GM12878 (cell line): Measurements from ENCODE around the gene ACAD11. TPM values are rescaled to one million over a fixed set of nuclear protein-coding genes. Genes with fewer than 3 reads are reported as not detected.

Source experiments
- ATAC-seq: fragments of 200-7000 bp; cut with Tn5 transposase; 3 replicates; pipeline ENCODE4 v1.9.1; 2020; ENCODE audit warnings: mild to moderate bottlenecking, moderate library complexity
- BruUV-seq: library from RNA; stranded (reverse); fragments of 400-500 nt; replicated peaks from 2 replicates; lab custom pipeline; 2021; lab: Mats Ljungman, UMichigan
- CTCF ChIA-PET: fragments of 300-600 bp; sonication (Branson Sonifier 250); formaldehyde crosslinking; extraction: SDS; loops from one replicate; lab custom pipeline; 2021; ENCODE audit warnings: inconsistent platforms; lab: Yijun Ruan, JAX
- POLR2A ChIA-PET: fragments of 350-600 bp; formaldehyde crosslinking; extraction: SDS; loops from one replicate; lab custom pipeline; 2021; ENCODE audit warnings: inconsistent platforms; lab: Charles Lee
- RAD21 ChIA-PET: fragments of 300-600 bp; sonication (Branson Sonifier 250); formaldehyde crosslinking; loops from one replicate; lab custom pipeline; 2023; ENCODE audit warnings: antibody characterized with exemption; ENCODE audit not compliant: unreplicated experiment; lab: Charles Lee
- SMC1A ChIA-PET: fragments of 300-600 bp; sonication (Branson Sonifier 250); formaldehyde crosslinking; loops from one replicate; lab custom pipeline; 2023; ENCODE audit not compliant: unreplicated experiment, uncharacterized antibody; lab: Charles Lee
- DNase-seq: peaks from one replicate; pipeline ENCODE4 v3.0.0-alpha.2; 2011; ENCODE audit warnings: low read depth, low spot score
- FAIRE-seq: peaks from 3 replicates; lab custom pipeline; 2011; peaks lifted over from hg19 to GRCh38; lab: Jason Lieb, UNC
- H2AFZ ChIP-seq: 2 replicates; pipeline ENCODE4 v1.6.0; 2011; ENCODE audit warnings: low read depth, low read length, control low read depth; ENCODE audit not compliant: control insufficient read depth
- H3K27ac ChIP-seq: 2 replicates; pipeline ENCODE4 v1.5.1; 2011; ENCODE audit warnings: control low read depth; ENCODE audit not compliant: control insufficient read depth, insufficient read depth
- H3K27me3 ChIP-seq, 2 experiments: replicated peaks in 1 of 2; 2 replicates each; pipeline versions ENCODE4 v1.6.0 to v1.6.1; 2011; ENCODE audit warnings: low read length in 1 of 2; ENCODE audit not compliant: control insufficient read depth in 2 of 2, insufficient read depth in 2 of 2
- H3K36me3 ChIP-seq, 2 experiments: 2 replicates each; pipeline ENCODE4 v1.5.1; 2011; ENCODE audit warnings: low read length in 1 of 2; ENCODE audit not compliant: control insufficient read depth in 2 of 2, insufficient read depth in 2 of 2
- H3K4me1 ChIP-seq: 2 replicates; pipeline ENCODE4 v1.6.1; 2011; ENCODE audit warnings: mild to moderate bottlenecking, low read length, moderate library complexity, mixed read lengths; ENCODE audit not compliant: control insufficient read depth, insufficient read depth
- H3K4me2 ChIP-seq: 2 replicates; pipeline ENCODE4 v1.6.0; 2011; ENCODE audit warnings: control low read depth; ENCODE audit not compliant: control insufficient read depth, insufficient read depth
- H3K4me3 ChIP-seq: fragments of 200-600 bp; sonication (generic); 2 replicates; pipeline ENCODE4 v1.5.1; 2016
- H3K79me2 ChIP-seq: 2 replicates; pipeline ENCODE4 v1.6.0; 2011; ENCODE audit warnings: low read length; ENCODE audit not compliant: control insufficient read depth, insufficient read depth
- H3K9ac ChIP-seq: 2 replicates; pipeline ENCODE4 v1.8.0; 2011; ENCODE audit warnings: low read length, control low read depth, mixed read lengths; ENCODE audit not compliant: control insufficient read depth, insufficient read depth
- H3K9me3 ChIP-seq: replicated peaks from 3 replicates; pipeline ENCODE4 v1.5.1; 2011; ENCODE audit warnings: mild to moderate bottlenecking, low read length; ENCODE audit not compliant: control insufficient read depth, insufficient read depth
- H4K20me1 ChIP-seq: 2 replicates; pipeline ENCODE4 v1.6.0; 2011; ENCODE audit not compliant: control insufficient read depth, insufficient read depth
- IKZF1 ChIP-seq: fragments of 450-650 bp; conservative IDR thresholded peaks from 2 replicates; pipeline ENCODE4 v1.6.1; 2017; ENCODE audit warnings: antibody characterized with exemption, mild to moderate bottlenecking
- JUND ChIP-seq: IDR thresholded peaks from 2 replicates; pipeline ENCODE4 v1.6.1; 2012; ENCODE audit warnings: low read depth, mild to moderate bottlenecking, low read length, improper control_type of control experiment, moderate library complexity
- MTA3 ChIP-seq: IDR thresholded peaks from 2 replicates; pipeline ENCODE4 v1.6.1; 2012; ENCODE audit warnings: low read length, inconsistent platforms, borderline replicate concordance
- PAX8 ChIP-seq: fragments of 450-650 bp; IDR thresholded peaks from 2 replicates; pipeline ENCODE4 v1.6.1; 2017; ENCODE audit warnings: mild to moderate bottlenecking, moderate library complexity
- POLR2A ChIP-seq: IDR thresholded peaks from 2 replicates; pipeline ENCODE4 v1.6.1; 2011; ENCODE audit warnings: low read depth, mild to moderate bottlenecking, low read length
- RB1 ChIP-seq: fragments of 450-650 bp; formaldehyde crosslinking; IDR thresholded peaks from 2 replicates; pipeline ENCODE4 v1.6.1; 2017; ENCODE audit warnings: mild to moderate bottlenecking, borderline replicate concordance
- RBBP5 ChIP-seq: fragments of 200-600 bp; sonication (generic); conservative IDR thresholded peaks from 2 replicates; pipeline ENCODE4 v1.6.1; 2016
- STAT1 ChIP-seq: fragments of 450-650 bp; conservative IDR thresholded peaks from 2 replicates; pipeline ENCODE4 v1.6.1; 2014; ENCODE audit warnings: antibody characterized with exemption, mild to moderate bottlenecking
- SUZ12 ChIP-seq: fragments of 200-600 bp; sonication (generic); IDR thresholded peaks from one replicate; pipeline ENCODE4 v1.6.1; 2018; ENCODE audit warnings: antibody characterized with exemption, mild to moderate bottlenecking; ENCODE audit not compliant: unreplicated experiment
- WGBS: methylation state at CpG from one replicate; pipeline ENCODE4 v1.1.6; 2016; ENCODE audit warnings: low lambda C conversion rate; ENCODE audit not compliant: insufficient replicate concordance, insufficient coverage; ENCODE audit errors: missing lambda C conversion rate; 5-methylcytosine and 5-hydroxymethylcytosine counted together
- in situ Hi-C: fragments of 300-500 bp; cut with MboI; formaldehyde crosslinking; loops from 9 replicates; pipeline ENCODE4 v1.14.3; 2018; ENCODE audit warnings: mixed read lengths
- intact Hi-C: fragments of 100-400 bp; cut with micrococcal nuclease; formaldehyde crosslinking; loops from one replicate; pipeline ENCODE4 v1.14.2; 2022; ENCODE audit not compliant: unreplicated experiment
- polyA plus RNA-seq, 11 experiments: library from polyadenylated mRNA; depleted of rRNA in 4 of 11; unstranded in 6 of 11; stranded (reverse) in 5 of 11; fragments of >200 nt; fragmentation: Nextera tagmentation in 4 of 11; fragmentation: Illumina TruSeq in 1 of 11; extraction: Ambion mirVana in 4 of 11; extraction: Trizol in 1 of 11; gene quantifications; 1 replicate in 1 of 11; 2 replicates in 10 of 11; pipeline versions ENCODE4 v1.2.1 to v1.2.3, GENCODE V29; 2011 to 2016; ENCODE audit warnings: inconsistent platforms in 2 of 11, missing spikeins in 2 of 11, low read depth in 1 of 11
- total RNA-seq, 4 experiments: library from RNA; depleted of rRNA in 3 of 4; stranded (reverse); fragments of >200 nt in 3 of 4; fragmentation: Illumina TruSeq in 1 of 4; extraction: Trizol in 1 of 4; gene quantifications; 2 replicates each; pipeline versions ENCODE4 v1.2.1 to v1.2.3, GENCODE V29; 2013 to 2021
- TF ChIP-seq, protein P1 (sequence below): fragments of 450-650 bp; conservative IDR thresholded peaks from 2 replicates; pipeline ENCODE4 v1.6.1; 2017; ENCODE audit warnings: mild to moderate bottlenecking, moderate library complexity
- TF ChIP-seq, protein P2 (sequence below): fragments of 450-650 bp; IDR thresholded peaks from 2 replicates; pipeline ENCODE4 v1.6.1; 2017; ENCODE audit warnings: mild to moderate bottlenecking, moderate library complexity
- TF ChIP-seq, protein P3 (sequence below): IDR thresholded peaks from 2 replicates; pipeline ENCODE4 v1.6.1; 2011; ENCODE audit warnings: borderline replicate concordance, low read depth, mild to moderate bottlenecking, moderate library complexity, low read length; ENCODE audit not compliant: insufficient read depth, poor library complexity, severe bottlenecking

The ACAD11 gene
- total and polyA plus RNA-seq, 10 of the 15 experiments (the other 5 are each of a cell fraction or from before 2014, with no cell fraction given): 2.4 to 15.9 (median 10.4) TPM

GRCh38 chr3:132654721-132655120, 4.9 kb downstream of the ACAD11 start (continued):
- TF ChIP-seq SUZ12: no peak
- TF ChIP-seq, protein P1, sequence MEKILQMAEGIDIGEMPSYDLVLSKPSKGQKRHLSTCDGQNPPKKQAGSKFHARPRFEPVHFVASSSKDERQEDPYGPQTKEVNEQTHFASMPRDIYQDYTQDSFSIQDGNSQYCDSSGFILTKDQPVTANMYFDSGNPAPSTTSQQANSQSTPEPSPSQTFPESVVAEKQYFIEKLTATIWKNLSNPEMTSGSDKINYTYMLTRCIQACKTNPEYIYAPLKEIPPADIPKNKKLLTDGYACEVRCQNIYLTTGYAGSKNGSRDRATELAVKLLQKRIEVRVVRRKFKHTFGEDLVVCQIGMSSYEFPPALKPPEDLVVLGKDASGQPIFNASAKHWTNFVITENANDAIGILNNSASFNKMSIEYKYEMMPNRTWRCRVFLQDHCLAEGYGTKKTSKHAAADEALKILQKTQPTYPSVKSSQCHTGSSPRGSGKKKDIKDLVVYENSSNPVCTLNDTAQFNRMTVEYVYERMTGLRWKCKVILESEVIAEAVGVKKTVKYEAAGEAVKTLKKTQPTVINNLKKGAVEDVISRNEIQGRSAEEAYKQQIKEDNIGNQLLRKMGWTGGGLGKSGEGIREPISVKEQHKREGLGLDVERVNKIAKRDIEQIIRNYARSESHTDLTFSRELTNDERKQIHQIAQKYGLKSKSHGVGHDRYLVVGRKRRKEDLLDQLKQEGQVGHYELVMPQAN: no peak
- no peak for TF ChIP-seq RB1
- no peak for TF ChIP-seq IKZF1
- TF ChIP-seq, protein P2, sequence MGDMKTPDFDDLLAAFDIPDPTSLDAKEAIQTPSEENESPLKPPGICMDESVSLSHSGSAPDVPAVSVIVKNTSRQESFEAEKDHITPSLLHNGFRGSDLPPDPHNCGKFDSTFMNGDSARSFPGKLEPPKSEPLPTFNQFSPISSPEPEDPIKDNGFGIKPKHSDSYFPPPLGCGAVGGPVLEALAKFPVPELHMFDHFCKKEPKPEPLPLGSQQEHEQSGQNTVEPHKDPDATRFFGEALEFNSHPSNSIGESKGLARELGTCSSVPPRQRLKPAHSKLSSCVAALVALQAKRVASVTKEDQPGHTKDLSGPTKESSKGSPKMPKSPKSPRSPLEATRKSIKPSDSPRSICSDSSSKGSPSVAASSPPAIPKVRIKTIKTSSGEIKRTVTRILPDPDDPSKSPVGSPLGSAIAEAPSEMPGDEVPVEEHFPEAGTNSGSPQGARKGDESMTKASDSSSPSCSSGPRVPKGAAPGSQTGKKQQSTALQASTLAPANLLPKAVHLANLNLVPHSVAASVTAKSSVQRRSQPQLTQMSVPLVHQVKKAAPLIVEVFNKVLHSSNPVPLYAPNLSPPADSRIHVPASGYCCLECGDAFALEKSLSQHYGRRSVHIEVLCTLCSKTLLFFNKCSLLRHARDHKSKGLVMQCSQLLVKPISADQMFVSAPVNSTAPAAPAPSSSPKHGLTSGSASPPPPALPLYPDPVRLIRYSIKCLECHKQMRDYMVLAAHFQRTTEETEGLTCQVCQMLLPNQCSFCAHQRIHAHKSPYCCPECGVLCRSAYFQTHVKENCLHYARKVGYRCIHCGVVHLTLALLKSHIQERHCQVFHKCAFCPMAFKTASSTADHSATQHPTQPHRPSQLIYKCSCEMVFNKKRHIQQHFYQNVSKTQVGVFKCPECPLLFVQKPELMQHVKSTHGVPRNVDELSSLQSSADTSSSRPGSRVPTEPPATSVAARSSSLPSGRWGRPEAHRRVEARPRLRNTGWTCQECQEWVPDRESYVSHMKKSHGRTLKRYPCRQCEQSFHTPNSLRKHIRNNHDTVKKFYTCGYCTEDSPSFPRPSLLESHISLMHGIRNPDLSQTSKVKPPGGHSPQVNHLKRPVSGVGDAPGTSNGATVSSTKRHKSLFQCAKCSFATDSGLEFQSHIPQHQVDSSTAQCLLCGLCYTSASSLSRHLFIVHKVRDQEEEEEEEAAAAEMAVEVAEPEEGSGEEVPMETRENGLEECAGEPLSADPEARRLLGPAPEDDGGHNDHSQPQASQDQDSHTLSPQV: no peak
- no peak for TF ChIP-seq JUND

GRCh38 chr3:132654190-132654589, 5.4 kb downstream of the ACAD11 start:
- 96% methylated on average over 2 of the region's 2 CpGs for WGBS
- ATAC-seq: no peak
- Histone ChIP-seq H3K4me3 (no peak overlapping the region), H3K27me3 (no peaks in the 10 kb centered on the region), H3K4me1 (no peaks in the 10 kb centered on the region), H3K36me3 (no peaks in the 10 kb centered on the region), H4K20me1 (no peaks in the 10 kb centered on the region), H3K4me2 (no peak overlapping the region), H3K9me3 (no peaks in the 10 kb centered on the region), H2AFZ (no peak overlapping the region), H3K9ac (no peak overlapping the region), H3K27ac (no peak overlapping the region), H3K79me2 (peaks cover 4% of the 10 kb centered on the region)
- BruUV-seq: no TSS peak
- no peak for DNase-seq
- in situ Hi-C loops (no loop called here), intact Hi-C loops (no loop called here)
- no peak for FAIRE-seq
- CTCF ChIA-PET: interaction anchor here (2.6 kb wide), 1 partner anchor 12 kb away, joined by 26 read pairs; no protein-coding TSS in a partner anchor
- POLR2A ChIA-PET: no interaction called here
- RAD21 ChIA-PET: no interaction called here
- SMC1A ChIA-PET: interaction anchor here (1.9 kb wide), 1 partner anchor 12 kb away, joined by 4 read pairs; no protein-coding TSS in a partner anchor
- TF ChIP-seq, protein P3, sequence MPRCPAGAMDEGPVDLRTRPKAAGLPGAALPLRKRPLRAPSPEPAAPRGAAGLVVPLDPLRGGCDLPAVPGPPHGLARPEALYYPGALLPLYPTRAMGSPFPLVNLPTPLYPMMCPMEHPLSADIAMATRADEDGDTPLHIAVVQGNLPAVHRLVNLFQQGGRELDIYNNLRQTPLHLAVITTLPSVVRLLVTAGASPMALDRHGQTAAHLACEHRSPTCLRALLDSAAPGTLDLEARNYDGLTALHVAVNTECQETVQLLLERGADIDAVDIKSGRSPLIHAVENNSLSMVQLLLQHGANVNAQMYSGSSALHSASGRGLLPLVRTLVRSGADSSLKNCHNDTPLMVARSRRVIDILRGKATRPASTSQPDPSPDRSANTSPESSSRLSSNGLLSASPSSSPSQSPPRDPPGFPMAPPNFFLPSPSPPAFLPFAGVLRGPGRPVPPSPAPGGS: no peak
- TF ChIP-seq RBBP5 (no peak), MTA3 (no peak), POLR2A (no peak), STAT1 (no peak), PAX8 (no peak)
